NCI-H1436 treated with DMSO at 0.1 percent for 48 hours (cell line): ENCODE results near the gene NUDT5.
"Not testable (repeated sequence)": the region's sequence is repeated elsewhere in the genome, so short reads cannot be mapped to it uniquely, and the experiment has no call there.

Experiments
- DNase-seq: peaks from one replicate; lab custom pipeline; 2025; lab: John Stamatoyannopoulos, UW

The NUDT5 gene

DNA sequence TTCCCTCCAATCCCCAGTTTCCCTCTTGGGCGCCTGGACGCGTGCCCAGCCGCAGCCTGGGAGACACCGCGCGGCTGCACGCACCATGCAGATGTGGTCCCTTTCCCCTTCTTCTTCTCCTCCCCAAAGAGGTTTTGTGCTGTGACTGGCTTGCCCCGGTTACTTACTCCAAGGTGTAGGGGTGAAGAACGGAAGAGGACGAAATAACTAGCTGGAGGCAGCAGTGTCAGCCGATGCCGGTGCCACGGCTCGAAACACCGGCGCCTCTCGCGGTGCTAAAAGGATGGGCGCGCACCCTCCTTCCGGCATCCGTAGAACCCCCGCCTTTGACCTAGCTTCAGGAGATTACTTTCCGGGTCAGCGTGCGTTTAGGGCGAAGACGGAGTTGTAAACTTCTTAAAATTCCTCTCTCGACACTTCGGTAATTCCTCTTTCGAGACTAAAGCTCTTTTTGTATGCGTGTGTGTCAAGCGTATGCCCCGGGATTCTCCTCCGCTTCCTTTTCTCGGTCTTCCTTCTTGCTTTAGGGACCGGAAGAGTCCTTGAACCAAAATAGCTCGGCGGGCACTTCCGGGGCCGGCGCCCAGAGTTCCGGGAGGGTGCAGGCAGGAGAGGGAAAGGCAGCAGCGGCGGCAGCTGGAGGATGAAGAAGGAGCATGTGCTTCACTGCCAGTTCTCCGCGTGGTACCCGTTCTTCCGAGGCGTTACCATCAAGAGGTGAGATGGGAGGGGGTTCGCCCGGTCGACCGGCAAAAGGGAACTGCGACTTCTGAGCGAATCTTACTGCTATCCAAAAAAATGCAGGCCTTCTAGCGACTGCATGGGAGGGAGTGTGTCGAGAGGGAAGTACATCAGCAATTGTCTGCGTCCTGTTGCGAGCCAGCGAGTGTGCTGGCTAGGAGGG is at the start of gene NUDT5, which contains the start of gene CDC123:
Gene NUDT5, minus strand, starts transcription at position 289 of the 904 bp plus-strand sequence. CDS start 9,600 bp downstream, outside the sequence.
Gene CDC123, plus strand, starts transcription at position 586 of the 904 bp plus-strand sequence. Its CDS starts 58 bp downstream, at position 644.
- DNase-seq, result peak; percentile 47

DNA sequence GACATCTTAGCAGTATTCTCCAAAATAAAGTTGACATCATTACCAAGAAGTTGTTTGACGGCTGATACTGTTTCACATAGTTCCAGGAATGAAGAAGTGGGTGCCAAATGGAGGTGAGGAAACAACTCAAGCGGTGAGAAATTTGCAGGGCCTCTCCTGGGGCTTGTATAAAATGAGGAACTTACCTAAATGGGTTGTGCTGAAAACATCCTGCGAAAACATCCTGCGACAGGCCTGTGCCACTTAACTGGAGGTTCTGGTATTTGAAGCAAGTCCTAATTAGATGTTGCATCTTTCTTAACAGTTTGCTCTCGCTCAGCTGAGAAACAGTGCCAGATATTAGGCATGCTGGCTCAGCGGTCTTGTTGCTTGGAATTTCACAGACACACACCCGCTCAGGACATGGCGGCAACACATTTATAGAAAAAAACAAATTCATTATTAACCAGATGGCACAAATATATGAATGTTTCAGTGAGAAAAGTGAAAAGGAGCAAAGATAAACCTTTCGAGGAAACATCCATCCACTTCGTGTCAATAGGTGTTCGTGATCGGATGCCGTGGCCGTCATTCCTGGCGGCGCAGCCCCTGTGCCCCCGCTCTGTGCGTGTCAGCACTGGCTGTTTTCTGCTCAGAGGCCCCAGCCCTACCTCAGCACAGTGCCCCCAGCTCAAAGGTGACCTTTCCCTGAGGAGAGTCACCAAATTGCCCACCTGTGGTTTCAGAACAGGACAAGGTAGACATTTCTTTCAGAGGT is 48.4 kb upstream of the NUDT5 start:
- no peak for DNase-seq

DNA sequence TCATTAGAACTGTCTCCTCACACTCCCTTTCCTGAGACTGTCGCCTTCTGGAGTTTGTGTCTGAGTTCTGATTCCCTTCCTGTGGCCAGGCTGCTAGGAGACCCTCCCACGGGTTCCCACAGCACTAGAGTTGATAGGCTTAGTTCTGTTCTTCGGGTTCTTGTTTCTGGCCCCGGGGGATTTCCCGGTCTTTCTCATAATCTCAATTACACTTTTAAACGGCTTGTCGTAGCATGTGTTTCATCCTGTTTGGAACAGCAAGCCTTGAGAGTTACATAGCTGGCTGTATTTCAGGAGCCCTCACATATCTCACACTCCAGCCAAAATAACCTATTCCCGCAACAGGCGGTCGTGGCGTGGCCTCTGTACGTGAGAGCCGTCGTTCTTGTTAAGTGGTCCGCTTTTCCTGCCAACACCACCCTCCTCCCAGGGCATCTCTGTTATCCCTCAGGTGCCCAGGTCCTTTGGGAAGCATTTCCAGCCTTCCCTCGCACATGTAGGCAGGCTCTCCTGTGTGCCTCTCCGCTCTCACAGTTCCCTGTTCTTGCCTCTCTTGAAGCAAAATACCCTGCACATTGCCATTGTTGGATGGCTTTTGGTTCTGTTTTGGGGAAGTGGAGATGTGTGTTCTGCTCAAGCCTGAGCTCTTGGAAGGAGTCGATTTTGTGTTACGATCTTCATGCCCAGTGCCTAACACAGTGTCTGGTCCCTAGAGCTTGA is 46.3 kb upstream of the NUDT5 start:
- DNase-seq, result no peak

DNA sequence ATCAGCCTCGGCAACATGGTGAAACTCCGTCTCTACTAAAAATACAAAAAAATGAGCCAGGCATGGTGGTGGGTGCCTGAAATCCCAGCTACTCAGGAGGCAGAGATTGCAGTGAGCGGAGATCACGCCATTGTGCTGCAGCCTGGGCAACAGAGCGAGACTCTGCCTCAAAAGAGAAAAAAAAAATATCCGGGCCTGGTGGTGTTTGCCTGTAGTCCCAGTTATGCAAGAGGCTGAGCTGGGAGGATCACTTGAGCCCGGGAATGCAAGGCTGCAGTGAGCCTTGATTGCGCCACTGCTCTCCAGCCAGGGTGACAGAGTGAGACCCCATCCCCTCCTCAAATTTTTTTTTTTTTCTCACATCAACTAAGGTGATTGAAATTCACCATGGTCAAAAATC is 43.1 kb upstream of the NUDT5 start:
- DNase-seq, result no peak

DNA sequence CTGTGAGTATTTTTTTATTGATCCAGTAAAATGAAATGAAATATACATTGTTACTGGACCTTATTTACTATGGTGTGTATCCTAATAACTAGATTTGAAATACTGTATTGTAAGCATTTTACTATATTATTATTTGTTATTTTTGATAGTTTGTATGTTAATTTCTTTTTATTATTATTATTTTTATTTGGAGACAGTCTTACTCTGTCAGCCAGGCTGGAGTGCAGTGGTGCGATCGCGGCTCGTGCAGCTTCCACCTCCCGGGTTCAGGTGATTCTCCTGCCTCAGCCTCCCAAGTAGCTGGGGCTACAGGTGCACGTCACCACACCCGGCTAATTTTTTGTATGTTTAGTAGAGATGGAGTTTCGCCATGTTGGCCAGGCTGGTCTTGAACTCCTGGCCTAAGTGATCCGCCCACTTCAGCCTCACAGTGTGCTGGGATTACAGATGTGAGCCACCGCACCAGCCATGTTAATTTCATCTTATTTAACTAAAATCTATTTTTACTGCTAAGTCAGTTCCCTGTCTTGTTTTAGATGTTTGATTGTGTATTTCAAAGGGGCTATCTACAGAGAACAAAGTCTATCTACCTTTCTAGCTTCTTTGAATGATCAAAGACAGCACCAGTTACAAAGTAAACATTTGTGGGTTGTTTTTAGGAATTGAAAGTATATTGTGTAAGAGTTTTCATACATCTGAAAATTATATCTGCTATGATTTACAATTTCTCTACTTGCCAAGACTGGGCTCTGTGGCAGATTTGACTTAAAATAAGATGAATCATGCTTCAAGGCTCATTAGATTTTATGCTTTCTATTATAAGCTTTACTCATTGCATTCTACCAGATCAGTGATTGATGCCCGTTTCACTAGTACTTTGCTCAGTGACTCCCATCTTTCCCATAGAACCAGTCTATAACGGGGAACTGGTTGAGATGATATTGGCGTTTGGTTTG is 41.9 kb upstream of the NUDT5 start:
- DNase-seq, result no peak

DNA sequence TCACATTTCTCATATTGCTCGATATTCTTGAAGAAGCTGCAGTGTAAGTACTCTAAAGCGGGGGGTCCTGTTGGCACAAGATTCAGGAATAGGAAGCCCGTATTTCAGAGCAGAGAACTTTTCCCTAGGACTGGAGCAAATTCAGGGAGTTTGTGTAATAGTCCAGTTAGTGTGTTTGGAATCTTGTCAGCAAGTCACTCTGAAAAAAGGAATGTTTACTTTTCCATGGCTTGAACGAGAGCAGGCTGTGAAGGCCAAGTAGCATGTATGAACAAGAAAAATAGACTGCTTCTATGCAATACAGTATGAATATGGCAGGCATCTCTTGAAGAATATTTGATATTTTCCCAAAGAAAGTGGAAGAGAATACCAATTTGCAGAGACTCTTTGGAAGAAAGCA is 40.1 kb upstream of the NUDT5 start:
- DNase-seq, result no peak

DNA sequence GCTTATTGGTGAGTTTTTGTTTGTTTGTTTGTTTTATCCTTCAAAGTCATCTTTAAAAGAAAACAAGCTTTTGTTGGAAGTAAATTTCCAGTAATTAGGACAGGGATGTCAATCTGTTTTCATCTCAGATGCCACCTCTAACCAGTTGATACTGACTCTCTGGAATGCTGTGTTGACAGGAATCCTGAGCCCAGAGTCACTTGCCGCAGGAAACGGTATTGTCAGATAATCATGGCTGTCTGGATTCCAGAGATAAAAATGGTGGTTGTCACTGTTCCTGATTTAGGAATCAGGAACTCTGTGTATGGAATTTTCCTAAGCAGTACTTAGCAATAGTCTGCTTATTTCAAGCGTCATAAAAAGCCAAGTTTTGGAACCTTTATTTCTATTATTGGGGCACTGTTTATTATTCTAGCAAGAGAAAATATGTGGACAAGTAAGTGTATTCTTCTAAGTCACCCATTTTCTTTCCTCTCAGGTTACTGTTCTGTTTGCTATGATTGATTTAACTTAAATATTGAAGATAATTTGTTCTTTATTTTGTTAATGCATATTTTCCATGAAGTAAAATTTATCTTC is 39.5 kb upstream of the NUDT5 start:
- DNase-seq, result no peak

DNA sequence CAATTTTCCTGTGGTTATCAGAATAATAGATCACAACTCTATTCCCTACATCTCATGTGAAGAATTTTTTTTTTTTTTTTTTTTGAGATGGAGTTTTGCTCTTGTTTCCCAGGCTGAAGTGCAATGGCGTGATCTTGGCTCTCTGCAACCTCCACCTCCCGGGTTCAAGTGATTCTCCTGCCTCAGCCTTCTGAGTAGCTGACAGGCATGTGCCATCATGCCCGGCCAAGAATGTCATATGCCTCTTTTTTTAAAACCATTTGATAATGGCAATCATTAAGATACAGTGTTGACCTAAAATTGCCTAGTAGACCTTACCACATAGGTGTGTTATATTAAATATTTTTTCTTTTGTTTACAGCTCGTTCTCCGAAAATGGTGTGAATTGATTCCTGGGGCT is 39.0 kb upstream of the NUDT5 start:
- DNase-seq, result not testable (repeated sequence)

DNA sequence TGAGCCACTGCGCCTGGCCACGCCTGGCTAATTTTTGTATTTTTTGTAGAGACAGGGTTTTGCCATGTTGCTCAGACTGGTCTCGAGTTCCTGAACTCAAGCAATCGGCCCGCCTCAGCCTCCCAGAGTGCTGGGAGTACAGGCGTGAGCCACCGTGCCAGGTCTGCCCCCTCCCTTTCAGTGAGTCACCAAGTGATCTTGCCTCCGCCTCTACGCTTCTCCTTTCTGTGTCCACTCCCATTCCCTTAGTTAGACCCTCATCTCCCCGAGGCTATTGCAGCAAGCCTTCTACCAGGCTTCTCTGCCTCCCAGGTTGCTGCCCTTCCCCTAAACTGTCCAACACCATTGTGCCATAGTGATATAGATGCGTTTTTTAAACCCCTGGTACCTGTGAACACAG is 33.2 kb upstream of the NUDT5 start:
- no peak for DNase-seq

DNA sequence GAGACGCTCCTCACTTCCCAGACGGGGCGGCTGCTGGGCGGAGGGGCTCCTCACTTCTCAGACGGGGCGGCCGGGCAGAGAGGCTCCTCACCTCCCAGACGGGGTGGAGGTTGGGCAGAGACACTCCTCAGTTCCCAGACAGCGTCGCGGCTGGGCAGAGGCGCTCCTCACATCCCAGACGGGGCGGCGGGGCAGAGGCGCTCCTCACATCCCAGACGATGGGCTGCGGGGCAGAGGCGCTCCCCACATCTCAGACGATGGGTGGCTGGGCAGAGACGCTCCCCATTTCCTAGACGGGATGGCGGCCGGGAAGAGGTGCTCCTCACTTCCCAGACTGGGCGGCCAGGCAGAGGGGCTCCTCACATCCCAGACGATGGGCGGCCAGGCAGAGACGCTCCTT is 30.7 kb upstream of the NUDT5 start:
- not testable (repeated sequence) for DNase-seq

DNA sequence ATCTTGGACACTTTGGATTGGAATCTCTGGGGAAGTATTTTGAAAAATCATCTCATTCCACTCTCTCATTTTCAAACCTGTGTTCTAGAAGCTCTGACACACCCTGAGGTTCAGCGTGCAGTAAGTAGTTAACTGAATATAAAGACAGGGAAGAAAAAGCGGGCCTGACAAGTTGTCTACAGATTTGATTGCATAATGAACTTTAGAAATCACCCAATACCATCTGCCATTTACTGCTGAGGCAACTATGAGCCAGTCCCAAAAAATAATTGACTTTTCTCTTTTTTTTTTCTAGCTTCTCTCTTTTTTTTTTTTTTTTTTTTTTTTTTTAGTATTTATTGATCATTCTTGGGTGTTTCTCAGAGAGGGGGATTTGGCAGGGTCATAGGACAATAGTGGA is 29.8 kb upstream of the NUDT5 start:
- DNase-seq, result no peak

DNA sequence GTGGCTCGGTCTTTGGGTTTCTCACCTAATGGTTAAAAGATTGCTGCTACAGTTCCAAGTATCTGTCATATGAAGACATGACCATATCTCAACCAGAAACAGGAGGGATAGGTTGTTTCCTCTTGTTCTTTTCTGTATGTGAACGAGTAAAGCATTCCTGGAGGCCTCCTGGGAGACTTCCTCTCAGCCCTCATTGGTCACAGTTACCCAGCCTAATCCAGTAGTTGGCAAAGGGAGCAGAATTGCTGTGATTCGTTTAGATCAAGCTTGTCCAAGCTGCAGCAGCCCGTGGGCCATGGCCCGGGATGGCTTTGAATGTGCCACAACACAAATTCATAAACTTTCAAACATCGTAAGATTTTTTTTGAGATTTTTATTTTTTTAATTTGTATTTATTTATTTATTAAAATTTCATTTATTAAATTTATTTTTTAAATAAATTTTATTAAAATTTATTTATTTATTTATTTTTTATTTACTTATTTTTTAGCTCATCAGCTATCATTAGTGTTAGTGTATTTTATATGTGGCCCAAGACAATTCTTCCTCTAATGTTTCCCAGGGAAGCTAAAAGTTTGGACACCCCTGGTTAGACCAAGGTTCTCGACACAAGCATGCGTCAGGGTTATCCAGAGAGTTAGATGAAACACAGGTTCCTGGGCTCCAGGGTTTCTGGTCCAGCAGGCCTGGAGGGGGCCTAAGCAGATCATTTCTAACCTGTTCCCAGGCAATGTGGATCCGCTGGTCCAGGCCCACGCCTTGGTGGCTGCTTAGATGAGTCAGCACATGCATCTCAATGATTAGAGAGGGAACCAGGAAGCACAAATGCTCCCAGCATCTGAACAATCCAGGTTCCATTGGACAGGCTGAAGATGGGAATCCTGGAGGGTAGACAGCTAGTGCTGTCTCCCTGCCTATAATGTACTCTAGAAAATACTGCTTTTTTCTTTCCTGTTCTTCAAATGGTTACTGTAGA is 25.9 kb upstream of the NUDT5 start:
- no peak for DNase-seq

DNA sequence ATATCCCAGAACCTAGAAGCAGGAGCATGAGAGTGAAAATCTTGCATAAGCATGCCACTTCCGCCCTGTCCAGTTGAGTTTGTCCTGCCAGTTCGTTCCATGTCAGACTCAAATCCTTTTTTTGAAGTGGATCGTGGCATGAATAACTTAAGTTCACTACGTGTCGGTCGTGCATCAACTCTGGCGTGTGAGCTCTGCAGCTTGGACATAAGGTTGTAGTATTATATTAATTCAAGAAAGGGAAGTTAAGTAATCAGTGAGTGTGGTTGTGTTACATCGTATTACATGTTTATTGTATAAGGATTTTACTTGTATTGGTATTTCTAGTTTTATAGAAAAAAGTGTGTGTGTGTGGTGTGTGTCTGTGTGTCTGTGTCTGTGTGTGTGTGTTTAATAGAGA is 23.3 kb upstream of the NUDT5 start:
- no peak for DNase-seq

DNA sequence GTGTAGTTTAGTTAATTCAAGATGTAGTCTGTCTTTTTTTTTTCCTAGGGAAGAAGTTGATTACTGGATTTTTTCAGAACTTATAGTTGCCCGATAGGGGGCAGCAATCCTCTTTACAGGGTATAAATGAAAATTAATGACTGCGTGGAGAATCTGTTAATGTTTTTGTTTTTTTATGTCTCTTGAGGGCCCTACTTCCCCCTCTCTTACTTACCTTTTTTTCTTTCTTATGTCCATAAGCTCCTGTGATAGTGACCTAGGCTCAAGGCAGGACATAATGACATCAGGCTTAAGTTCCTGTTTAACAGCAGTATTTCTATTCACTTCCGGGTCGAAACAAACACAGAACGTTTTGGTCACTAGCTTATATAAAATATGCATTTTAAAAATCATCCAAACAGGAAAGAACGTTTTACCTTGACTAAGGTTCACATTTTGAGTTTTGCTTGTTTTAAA is 19.1 kb upstream of the NUDT5 start:
- DNase-seq, result peak; percentile 11

DNA sequence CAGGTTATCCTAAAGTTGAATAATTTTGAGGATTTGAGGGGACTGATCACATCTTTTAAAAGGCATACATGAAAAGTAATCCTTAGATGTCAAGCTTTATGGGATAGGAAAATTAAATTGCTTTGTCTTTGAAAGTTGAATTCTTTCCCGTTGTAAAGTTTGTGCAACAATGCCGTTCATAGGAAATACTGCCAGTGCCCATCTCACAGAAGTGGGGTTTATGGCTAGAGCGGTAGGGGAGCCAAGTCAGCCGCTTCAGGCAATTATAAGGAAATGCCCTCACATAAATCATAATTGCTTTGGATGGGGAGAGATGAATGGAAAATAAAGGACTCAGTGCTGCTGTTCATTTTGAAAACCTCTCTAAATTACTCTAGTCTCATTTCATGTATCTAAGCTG is 18.4 kb upstream of the NUDT5 start:
- DNase-seq, result no peak

DNA sequence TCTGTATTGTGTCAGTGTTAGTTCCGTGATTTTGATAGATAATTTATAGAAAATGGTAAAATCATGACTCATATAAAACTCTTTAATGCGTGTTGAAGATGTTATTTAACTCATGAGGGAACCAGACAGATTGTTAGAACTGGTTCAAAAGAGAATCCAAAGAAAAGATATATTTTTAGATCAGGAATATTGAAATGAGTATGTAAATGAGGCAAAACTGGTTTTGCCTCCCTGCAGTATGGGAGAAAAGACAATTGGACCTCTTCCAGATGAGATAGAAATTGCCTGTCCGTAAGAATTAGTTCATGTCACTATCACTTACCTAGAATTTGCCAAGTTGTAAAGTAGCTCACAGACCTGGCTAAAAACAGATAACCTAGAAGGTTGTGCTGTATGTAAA is 17.9 kb upstream of the NUDT5 start:
- no peak for DNase-seq

DNA sequence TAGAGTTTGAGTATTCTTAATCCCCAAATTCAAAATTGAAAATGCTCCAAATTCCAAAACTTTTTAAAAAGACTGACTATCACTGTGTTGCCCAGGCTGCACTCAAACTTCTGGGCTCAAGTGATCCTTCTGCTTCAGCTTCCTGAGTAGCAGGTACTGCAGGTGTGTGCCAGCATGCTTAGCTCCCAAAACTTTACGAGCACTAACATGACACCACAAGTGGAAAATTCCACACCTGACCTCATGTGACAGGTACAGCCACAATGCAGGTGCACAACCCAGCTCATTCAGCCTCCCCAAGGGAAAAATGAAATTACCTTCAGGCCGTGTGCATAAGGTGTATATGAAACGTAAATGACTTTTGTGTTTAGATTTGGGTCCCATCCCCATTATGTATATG is 16.8 kb upstream of the NUDT5 start:
- no peak for DNase-seq

DNA sequence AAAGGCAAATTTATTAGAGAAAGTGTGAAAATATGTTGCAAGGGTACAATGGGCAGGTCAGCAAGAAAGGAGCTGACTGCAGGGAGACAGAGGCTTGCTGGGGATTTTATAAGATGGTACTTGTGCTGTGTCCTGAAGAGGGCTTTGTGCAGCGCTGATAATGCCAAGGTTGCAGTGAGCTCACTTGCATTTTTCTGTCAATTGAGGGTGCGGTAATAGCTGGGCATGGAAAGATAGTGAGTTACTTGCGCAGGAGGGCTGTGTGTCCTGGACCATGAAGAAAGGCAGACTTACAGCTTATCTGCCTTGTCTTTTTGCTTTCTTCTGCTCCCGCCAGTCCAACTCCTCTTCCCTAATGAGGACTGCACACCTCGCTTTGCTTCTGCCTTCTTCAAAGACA is 12.8 kb upstream of the NUDT5 start:
- DNase-seq, result no peak

DNA sequence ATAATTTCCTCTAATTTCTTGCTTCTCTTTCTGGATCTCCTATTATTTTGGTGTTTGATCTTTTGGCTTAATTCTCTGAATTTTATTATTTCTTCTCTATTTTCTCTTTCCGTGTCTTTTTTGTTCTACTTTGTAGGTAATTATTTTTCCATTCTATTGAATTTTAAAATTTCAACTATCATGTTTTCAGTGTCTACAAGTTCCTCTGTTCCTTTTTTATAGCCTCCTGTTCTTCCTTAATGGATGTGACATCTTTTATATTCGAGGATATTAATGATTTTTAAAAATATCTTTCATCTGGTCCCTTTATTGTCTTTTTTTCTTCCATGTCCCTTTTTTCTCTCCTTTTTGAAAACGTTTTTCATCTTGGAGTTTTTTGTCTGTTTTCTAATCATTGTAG is 11.4 kb upstream of the NUDT5 start:
- no peak for DNase-seq

DNA sequence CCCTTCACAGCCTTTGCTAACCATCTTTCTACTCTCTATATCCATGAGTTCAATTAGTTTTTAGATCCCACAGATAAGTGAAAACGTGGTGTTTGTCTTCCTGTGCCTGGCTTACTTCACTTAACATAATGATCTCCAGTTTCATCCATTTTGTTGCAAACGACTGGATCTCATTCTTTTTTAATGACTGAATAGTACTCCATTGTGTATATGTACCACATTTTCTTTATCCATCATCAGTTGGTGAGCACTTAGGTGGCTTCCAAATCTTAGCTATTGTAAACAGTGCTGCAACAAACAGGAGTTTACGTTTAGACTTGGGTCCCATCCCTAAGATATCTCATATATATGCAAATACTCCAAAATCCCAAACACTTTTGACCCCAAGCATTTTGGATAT is 9.4 kb upstream of the NUDT5 start:
- DNase-seq, result no peak
